Spleen (tissue), 11 donors: ENCODE data around the gene MST1. TPM values are rescaled to one million over a fixed set of nuclear protein-coding genes. Genes with fewer than 3 reads are reported as not detected.

Experiments used
- DNase-seq: peaks from one replicate; pipeline ENCODE4 v3.0.0-alpha.2; 2020
- H3K27ac ChIP-seq, 8 donors: fragments of 200-600 bp; sonication (generic) in 7 of 8; 1 replicate in 4 of 8; 2 replicates in 4 of 8; pipeline versions ENCODE4 v1.5.0 to v1.8.0; 2016 to 2021; ENCODE audit warnings: inconsistent platforms in 4 of 8, mild to moderate bottlenecking in 4 of 8, moderate library complexity in 1 of 8
- H3K27me3 ChIP-seq, 7 donors: fragments of 200-600 bp; sonication (generic) in 6 of 7; replicated peaks in 1 of 7; 1 replicate in 4 of 7; 2 replicates in 3 of 7; pipeline versions ENCODE4 v1.5.0 to v1.8.0; 2016 to 2021; ENCODE audit warnings: inconsistent platforms in 3 of 7, mild to moderate bottlenecking in 1 of 7
- H3K36me3 ChIP-seq, 6 donors: fragments of 200-600 bp; sonication (generic) in 5 of 6; 1 replicate in 4 of 6; 2 replicates in 2 of 6; pipeline versions ENCODE4 v1.5.0 to v1.8.0; 2016 to 2021; ENCODE audit warnings: inconsistent platforms in 2 of 6
- H3K4me1 ChIP-seq, 6 donors: fragments of 200-600 bp; sonication (generic) in 5 of 6; 1 replicate in 3 of 6; 2 replicates in 3 of 6; pipeline versions ENCODE4 v1.5.0 to v1.8.0; 2016 to 2021; ENCODE audit warnings: inconsistent platforms in 3 of 6
- H3K4me3 ChIP-seq, 8 donors: fragments of 200-600 bp; sonication (generic) in 7 of 8; 1 replicate in 4 of 8; 2 replicates in 4 of 8; pipeline versions ENCODE4 v1.5.0 to v1.8.0; 2016 to 2021; ENCODE audit warnings: inconsistent platforms in 4 of 8, mild to moderate bottlenecking in 4 of 8, moderate library complexity in 2 of 8
- H3K9me3 ChIP-seq, 8 donors: fragments of 200-600 bp; sonication (generic) in 7 of 8; 1 replicate in 4 of 8; 2 replicates in 4 of 8; pipeline versions ENCODE4 v1.5.0 to v1.8.0; 2016 to 2021; ENCODE audit warnings: inconsistent platforms in 4 of 8
- CTCF ChIP-seq, 11 experiments: fragments of 200-600 bp in 7 of 11; fragments of 450-650 bp in 4 of 11; sonication (generic) in 4 of 11; IDR thresholded peaks in 8 of 11; conservative IDR thresholded peaks in 3 of 11; 1 replicate in 7 of 11; 2 replicates in 4 of 11; pipeline versions ENCODE4 v1.4.0 to v1.8.0; 2016 to 2021; ENCODE audit warnings: antibody characterized with exemption in 11 of 11, inconsistent platforms in 4 of 11, mild to moderate bottlenecking in 1 of 11
- POLR2A ChIP-seq, 3 donors: fragments of 450-650 bp; IDR thresholded peaks; one replicate each; pipeline ENCODE4 v1.5.1; 2017; ENCODE audit warnings: antibody characterized with exemption in 3 of 3, mild to moderate bottlenecking in 1 of 3
- POLR2AphosphoS5 ChIP-seq, 3 donors: sonication (generic); formaldehyde crosslinking; IDR thresholded peaks; one replicate each; pipeline ENCODE4 v1.5.1; 2017; ENCODE audit warnings: antibody characterized with exemption in 3 of 3
- WGBS, 5 donors: extraction: QIAGEN DNeasy Blood & Tissue Kit in 3 of 5; methylation state at CpG; one replicate each; pipeline versions ENCODE4 v1.1.5 to v1.1.7; 2013 to 2018; 5-methylcytosine and 5-hydroxymethylcytosine counted together
- intact Hi-C: fragments of 100-400 bp; cut with DNase I; formaldehyde crosslinking; loops from one replicate; pipeline ENCODE4 v1.15.0; 2023; ENCODE audit warnings: low total_unique reads
- polyA plus RNA-seq, 3 donors: library from polyadenylated mRNA; stranded (reverse); fragments of 200-250 nt; gene quantifications; one replicate each; pipeline ENCODE4 v1.2.1, GENCODE V29; 2013
- total RNA-seq, 7 donors: library from RNA; depleted of rRNA in 3 of 7; stranded (reverse); fragments of >200 nt in 3 of 7; fragmentation: NEBNext Ultra II Directional in 4 of 7; extraction: Animal tissue kit (Norgen Biotek cat#: 25700) in 4 of 7; gene quantifications; one replicate each; pipeline versions ENCODE4 v1.1.0 to v1.2.1, GENCODE V29; 2016 to 2021
- donor health status: healthy with polysubstance abuse.
- donor health status: DM: no; HTN: no; CAD: no; lungs with moderate emphysema.
- donor health status: DM: no; HTN: no; CAD: no.
- donor health status: Bipolar disorder and iron deficiency.
- donor health status: healthy.
- donor health status: DM: no; HTN: no; CAD: no.
- donor health status: DM: yes; HTN: yes; CAD: no.

Gene MST1
- total and polyA plus RNA-seq, 10 donors = 17.0 to 65.8 (median 23.6) TPM

- peaks cover 0 to 70% (median 60%) of the 10 kb centered on the region in 6 donors for H3K36me3 ChIP-seq
- 90 to 95% (median 92%) methylated on average over 3 to 6 of the region's 6 CpGs for WGBS, 5 donors
- intact Hi-C loops = no loop called here
- H3K4me1 ChIP-seq = peaks cover 0 to 20% (median 13%) of the 10 kb centered on the region in 6 donors
- H3K9me3 ChIP-seq = no peaks in the 10 kb centered on the region
- no peak overlapping the region for H3K4me3 ChIP-seq
- TF ChIP-seq CTCF (IDR thresholded peaks at IDR 0.05 in 8 of 11, conservative IDR thresholded peaks at IDR 0.05 in 3 of 11) (no peak), POLR2AphosphoS5 (IDR thresholded peaks at IDR 0.05) (no peak), POLR2A (IDR thresholded peaks at IDR 0.05) (no peak)
- peaks cover 0 to 22% (median 0%) of the 10 kb centered on the region in 7 donors for H3K27me3 ChIP-seq
- H3K27ac ChIP-seq = no peak overlapping the region
- DNase-seq = no peak
Observed at GRCh38 chr3:49683162-49683561, 6.1 kb downstream of the MST1 start.

- H3K4me1 ChIP-seq = peaks cover 0 to 24% (median 8%) of the 10 kb centered on the region in 6 donors
- peaks cover 0 to 12% (median 0%) of the 10 kb centered on the region in 7 donors for H3K27me3 ChIP-seq
- WGBS, 5 donors = 81 to 92% (median 87%) methylated on average over 4 of the region's 4 CpGs
- H3K4me3 ChIP-seq = no peak overlapping the region
- peaks cover 0 to 86% (median 76%) of the 10 kb centered on the region in 6 donors for H3K36me3 ChIP-seq
- no peaks in the 10 kb centered on the region for H3K9me3 ChIP-seq
- no peak for TF ChIP-seq POLR2A (IDR thresholded peaks at IDR 0.05)
- peak in 1 of 3 donors; percentile 20 for TF ChIP-seq POLR2AphosphoS5 (IDR thresholded peaks at IDR 0.05)
- no peak overlapping the region for H3K27ac ChIP-seq
- intact Hi-C loops = no loop called here
- no peak for DNase-seq
Observed at GRCh38 chr3:49681543-49681942, 7.7 kb downstream of the MST1 start.

- Histone ChIP-seq H3K27ac (no peak overlapping the region), H3K4me3 (no peak overlapping the region), H3K9me3 (no peaks in the 10 kb centered on the region), H3K27me3 (peaks cover 0 to 8% (median 0%) of the 10 kb centered on the region in 7 donors), H3K36me3 (peaks cover 0 to 90% (median 79%) of the 10 kb centered on the region in 6 donors), H3K4me1 (peaks cover 0 to 24% (median 5%) of the 10 kb centered on the region in 6 donors)
- TF ChIP-seq POLR2A (IDR thresholded peaks at IDR 0.05) (no peak), CTCF (IDR thresholded peaks at IDR 0.05 in 8 of 11, conservative IDR thresholded peaks at IDR 0.05 in 3 of 11) (no peak), POLR2AphosphoS5 (IDR thresholded peaks at IDR 0.05) (no peak)
- intact Hi-C loops = no loop called here
- no peak for DNase-seq
- WGBS, 5 donors = 87 to 97% (median 92%) methylated on average over 2 of the region's 2 CpGs
Observed at GRCh38 chr3:49681232-49681522, 8.1 kb downstream of the MST1 start.

DNA sequence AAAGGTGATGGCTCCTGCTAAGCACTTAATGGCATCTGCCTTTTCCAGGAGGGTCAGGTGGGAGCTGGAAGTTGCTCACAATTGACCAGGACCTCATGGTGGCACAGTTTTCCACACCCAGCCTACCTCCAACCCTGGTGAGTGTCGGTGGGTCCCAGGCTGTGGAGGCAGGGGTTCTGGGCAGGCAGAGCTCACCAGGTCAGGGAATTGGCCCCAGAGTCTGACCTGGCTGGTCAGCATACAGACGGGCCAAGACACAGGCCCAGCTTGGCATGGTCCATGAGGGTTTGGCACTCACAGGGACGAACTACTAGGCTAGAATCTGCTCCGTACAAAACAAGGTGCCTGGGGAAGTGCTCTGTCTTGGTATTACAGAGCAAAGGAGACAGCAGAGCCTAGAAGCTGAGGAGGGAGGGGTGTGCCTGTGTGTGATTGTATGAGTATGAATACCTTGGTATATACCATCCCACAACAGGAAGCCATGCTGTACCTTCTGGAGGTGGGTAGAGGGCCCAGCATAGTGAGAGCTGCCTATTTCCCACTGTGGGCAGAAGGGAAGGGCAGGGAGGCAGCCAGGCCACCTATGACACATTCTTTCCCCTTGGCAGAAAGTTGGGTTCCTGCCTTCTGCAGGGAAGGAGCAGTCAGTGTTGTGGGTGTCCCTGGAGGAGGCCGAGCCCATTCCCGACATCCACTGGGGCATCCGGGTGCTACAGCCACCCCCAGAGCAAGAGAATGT lies 8.6 kb downstream of the MST1 start:
- peaks cover 0 to 3% (median 0%) of the 10 kb centered on the region in 7 donors for H3K27me3 ChIP-seq
- no peak overlapping the region for H3K27ac ChIP-seq
- TF ChIP-seq POLR2AphosphoS5 (IDR thresholded peaks at IDR 0.05) (peak in 1 of 3 donors; percentile 2), CTCF (IDR thresholded peaks at IDR 0.05 in 8 of 11, conservative IDR thresholded peaks at IDR 0.05 in 3 of 11) (no peak), POLR2A (IDR thresholded peaks at IDR 0.05) (no peak)
- no peak overlapping the region for H3K4me3 ChIP-seq
- intact Hi-C loops = no loop called here
- 92 to 98% (median 95%) methylated on average over 4 to 7 of the region's 7 CpGs for WGBS, 5 donors
- no peak for DNase-seq
- no peaks in the 10 kb centered on the region for H3K9me3 ChIP-seq
- peaks cover 0 to 95% (median 84%) of the 10 kb centered on the region in 6 donors for H3K36me3 ChIP-seq
- H3K4me1 ChIP-seq = peaks cover 0 to 24% (median 4%) of the 10 kb centered on the region in 6 donors
